Spleen (tissue), 11 donors: ENCODE results near the gene AHRR. TPM values are rescaled to one million over a fixed set of nuclear protein-coding genes. Genes with fewer than 3 reads are reported as not detected.
A peak's percentile ranks its signal among the peaks of the same experiment; 100 is the strongest.
"Not testable (repeated sequence)": the region's sequence is repeated elsewhere in the genome, so short reads cannot be mapped to it uniquely, and the experiment has no call there.

Source experiments
- DNase-seq: peaks from one replicate; pipeline ENCODE4 v3.0.0-alpha.2; 2020
- H3K27ac ChIP-seq, 8 donors: fragments of 200-600 bp; sonication (generic) in 7 of 8; 1 replicate in 4 of 8; 2 replicates in 4 of 8; pipeline versions ENCODE4 v1.5.0 to v1.8.0; 2016 to 2021; ENCODE audit warnings: inconsistent platforms in 4 of 8, mild to moderate bottlenecking in 4 of 8, moderate library complexity in 1 of 8
- H3K27me3 ChIP-seq, 7 donors: fragments of 200-600 bp; sonication (generic) in 6 of 7; replicated peaks in 1 of 7; 1 replicate in 4 of 7; 2 replicates in 3 of 7; pipeline versions ENCODE4 v1.5.0 to v1.8.0; 2016 to 2021; ENCODE audit warnings: inconsistent platforms in 3 of 7, mild to moderate bottlenecking in 1 of 7
- H3K36me3 ChIP-seq, 6 donors: fragments of 200-600 bp; sonication (generic) in 5 of 6; 1 replicate in 4 of 6; 2 replicates in 2 of 6; pipeline versions ENCODE4 v1.5.0 to v1.8.0; 2016 to 2021; ENCODE audit warnings: inconsistent platforms in 2 of 6
- H3K4me1 ChIP-seq, 6 donors: fragments of 200-600 bp; sonication (generic) in 5 of 6; 1 replicate in 3 of 6; 2 replicates in 3 of 6; pipeline versions ENCODE4 v1.5.0 to v1.8.0; 2016 to 2021; ENCODE audit warnings: inconsistent platforms in 3 of 6
- H3K4me3 ChIP-seq, 8 donors: fragments of 200-600 bp; sonication (generic) in 7 of 8; 1 replicate in 4 of 8; 2 replicates in 4 of 8; pipeline versions ENCODE4 v1.5.0 to v1.8.0; 2016 to 2021; ENCODE audit warnings: inconsistent platforms in 4 of 8, mild to moderate bottlenecking in 4 of 8, moderate library complexity in 2 of 8
- H3K9me3 ChIP-seq, 8 donors: fragments of 200-600 bp; sonication (generic) in 7 of 8; 1 replicate in 4 of 8; 2 replicates in 4 of 8; pipeline versions ENCODE4 v1.5.0 to v1.8.0; 2016 to 2021; ENCODE audit warnings: inconsistent platforms in 4 of 8
- CTCF ChIP-seq, 11 experiments: fragments of 200-600 bp in 7 of 11; fragments of 450-650 bp in 4 of 11; sonication (generic) in 4 of 11; IDR thresholded peaks in 8 of 11; conservative IDR thresholded peaks in 3 of 11; 1 replicate in 7 of 11; 2 replicates in 4 of 11; pipeline versions ENCODE4 v1.4.0 to v1.8.0; 2016 to 2021; ENCODE audit warnings: antibody characterized with exemption in 11 of 11, inconsistent platforms in 4 of 11, mild to moderate bottlenecking in 1 of 11
- POLR2A ChIP-seq, 3 donors: fragments of 450-650 bp; IDR thresholded peaks; one replicate each; pipeline ENCODE4 v1.5.1; 2017; ENCODE audit warnings: antibody characterized with exemption in 3 of 3, mild to moderate bottlenecking in 1 of 3
- POLR2AphosphoS5 ChIP-seq, 3 donors: sonication (generic); formaldehyde crosslinking; IDR thresholded peaks; one replicate each; pipeline ENCODE4 v1.5.1; 2017; ENCODE audit warnings: antibody characterized with exemption in 3 of 3
- WGBS, 5 donors: extraction: QIAGEN DNeasy Blood & Tissue Kit in 3 of 5; methylation state at CpG; one replicate each; pipeline versions ENCODE4 v1.1.5 to v1.1.7; 2013 to 2018; 5-methylcytosine and 5-hydroxymethylcytosine counted together
- intact Hi-C: fragments of 100-400 bp; cut with DNase I; formaldehyde crosslinking; loops from one replicate; pipeline ENCODE4 v1.15.0; 2023; ENCODE audit warnings: low total_unique reads
- polyA plus RNA-seq, 3 donors: library from polyadenylated mRNA; stranded (reverse); fragments of 200-250 nt; gene quantifications; one replicate each; pipeline ENCODE4 v1.2.1, GENCODE V29; 2013
- total RNA-seq, 7 donors: library from RNA; depleted of rRNA in 3 of 7; stranded (reverse); fragments of >200 nt in 3 of 7; fragmentation: NEBNext Ultra II Directional in 4 of 7; extraction: Animal tissue kit (Norgen Biotek cat#: 25700) in 4 of 7; gene quantifications; one replicate each; pipeline versions ENCODE4 v1.1.0 to v1.2.1, GENCODE V29; 2016 to 2021
- donor health status: healthy with polysubstance abuse.
- donor health status: DM: no; HTN: no; CAD: no; lungs with moderate emphysema.
- donor health status: DM: no; HTN: no; CAD: no.
- donor health status: Bipolar disorder and iron deficiency.
- donor health status: healthy.
- donor health status: DM: no; HTN: no; CAD: no.
- donor health status: DM: yes; HTN: yes; CAD: no.

AHRR gene
- total and polyA plus RNA-seq, 10 donors = 0.96 to 28.5 (median 13.2) TPM

GRCh38 chr5:367358-368130 is 46.0 kb downstream of the AHRR start:
- H3K27me3 ChIP-seq = peaks cover 0 to 33% (median 0%) of the 10 kb centered on the region in 7 donors
- intact Hi-C loops = no loop called here
- peak overlapping the region in 2 of 8 donors; percentile 4 to 16 for H3K27ac ChIP-seq
- peaks cover 18 to 37% (median 30%) of the 10 kb centered on the region in 6 donors for H3K4me1 ChIP-seq
- TF ChIP-seq POLR2AphosphoS5 (IDR thresholded peaks at IDR 0.05) (no peak), CTCF (IDR thresholded peaks at IDR 0.05 in 8 of 11, conservative IDR thresholded peaks at IDR 0.05 in 3 of 11) (no peak), POLR2A (IDR thresholded peaks at IDR 0.05) (no peak)
- peak; percentile 56 for DNase-seq
- 91 to 94% (median 92%) methylated on average over 22 of the region's 22 CpGs for WGBS, 5 donors
- peaks cover 0 to 32% (median 26%) of the 10 kb centered on the region in 8 donors for H3K9me3 ChIP-seq
- H3K36me3 ChIP-seq = peaks cover 0 to 5% (median 0%) of the 10 kb centered on the region in 6 donors
- no peak overlapping the region for H3K4me3 ChIP-seq

DNA sequence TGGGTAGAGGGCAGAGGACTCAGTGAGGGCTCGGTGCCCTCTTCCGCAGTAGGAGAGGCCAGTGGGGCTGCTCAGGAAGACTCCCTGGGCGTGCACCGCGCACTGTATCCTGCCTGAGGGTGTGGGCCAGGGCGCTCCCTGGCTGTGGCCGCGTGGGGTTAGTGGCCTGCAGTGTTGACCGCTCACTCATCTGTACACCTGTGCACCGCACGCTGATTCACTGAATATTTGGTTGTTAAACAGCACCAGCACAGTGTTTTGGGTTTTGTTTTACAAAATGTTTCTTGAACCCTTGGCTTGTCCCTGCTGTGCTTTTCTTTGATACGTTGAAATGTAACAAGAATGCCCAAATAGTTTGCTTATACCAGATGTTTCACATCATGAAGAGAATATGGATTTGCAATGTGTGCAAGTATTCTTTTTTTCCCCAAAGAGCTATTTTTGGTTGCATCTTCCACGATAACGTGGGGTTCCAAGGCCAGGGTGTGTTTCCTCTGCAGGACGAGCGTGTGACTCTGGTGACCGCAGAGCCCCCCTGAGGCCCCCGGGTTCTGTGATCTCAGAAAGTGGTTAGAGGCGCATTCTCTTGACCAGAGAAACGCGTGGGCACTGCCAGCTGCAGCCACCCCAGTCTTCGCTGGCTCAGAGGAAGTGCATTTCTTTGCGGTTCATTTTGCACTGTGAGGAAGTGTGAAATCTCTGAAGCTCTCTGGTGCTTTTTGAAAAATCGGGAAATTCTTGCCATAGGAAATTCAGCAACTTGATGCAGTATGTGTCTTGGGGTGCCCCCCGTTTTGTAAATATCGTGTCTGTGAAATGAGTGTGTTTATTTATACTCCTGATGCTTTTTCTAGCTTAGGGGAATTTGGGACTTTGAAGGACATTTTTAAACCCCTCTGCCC is 46.9 kb downstream of the AHRR start:
- H3K36me3 ChIP-seq = no peaks in the 10 kb centered on the region
- peaks cover 0 to 42% (median 8%) of the 10 kb centered on the region in 7 donors for H3K27me3 ChIP-seq
- intact Hi-C loops = no loop called here
- DNase-seq = peak; percentile 78
- H3K4me3 ChIP-seq = no peak overlapping the region
- 21 to 37% (median 36%) methylated on average over 19 to 26 of the region's 26 CpGs for WGBS, 5 donors
- H3K9me3 ChIP-seq = peaks cover 0 to 32% (median 26%) of the 10 kb centered on the region in 8 donors
- H3K4me1 ChIP-seq = peaks cover 18 to 46% (median 34%) of the 10 kb centered on the region in 6 donors
- TF ChIP-seq POLR2AphosphoS5 (IDR thresholded peaks at IDR 0.05) = peak in 2 of 3 donors; percentile 45 to 50
- no peak for TF ChIP-seq CTCF (IDR thresholded peaks at IDR 0.05 in 8 of 11, conservative IDR thresholded peaks at IDR 0.05 in 3 of 11)
- TF ChIP-seq POLR2A (IDR thresholded peaks at IDR 0.05) = no peak
- H3K27ac ChIP-seq = peak overlapping the region in 2 of 8 donors; percentile 4 to 16

- peaks cover 0 to 25% (median 21%) of the 10 kb centered on the region in 8 donors for H3K9me3 ChIP-seq
- intact Hi-C loops = no loop called here
- H3K4me3 ChIP-seq = no peak overlapping the region
- H3K27ac ChIP-seq = no peak overlapping the region
- DNase-seq = peak; percentile 71
- no peaks in the 10 kb centered on the region for H3K36me3 ChIP-seq
- H3K27me3 ChIP-seq = peaks cover 0 to 51% (median 17%) of the 10 kb centered on the region in 7 donors
- TF ChIP-seq POLR2AphosphoS5 (IDR thresholded peaks at IDR 0.05) = no peak
- no peak for TF ChIP-seq POLR2A (IDR thresholded peaks at IDR 0.05)
- no peak for TF ChIP-seq CTCF (IDR thresholded peaks at IDR 0.05 in 8 of 11, conservative IDR thresholded peaks at IDR 0.05 in 3 of 11)
- peaks cover 19 to 53% (median 38%) of the 10 kb centered on the region in 6 donors for H3K4me1 ChIP-seq
- 29 to 57% (median 49%) methylated on average over 9 to 15 of the region's 15 CpGs for WGBS, 5 donors
These were observed 47.8 kb downstream of the AHRR start for GRCh38 chr5:369151-369868.

DNA sequence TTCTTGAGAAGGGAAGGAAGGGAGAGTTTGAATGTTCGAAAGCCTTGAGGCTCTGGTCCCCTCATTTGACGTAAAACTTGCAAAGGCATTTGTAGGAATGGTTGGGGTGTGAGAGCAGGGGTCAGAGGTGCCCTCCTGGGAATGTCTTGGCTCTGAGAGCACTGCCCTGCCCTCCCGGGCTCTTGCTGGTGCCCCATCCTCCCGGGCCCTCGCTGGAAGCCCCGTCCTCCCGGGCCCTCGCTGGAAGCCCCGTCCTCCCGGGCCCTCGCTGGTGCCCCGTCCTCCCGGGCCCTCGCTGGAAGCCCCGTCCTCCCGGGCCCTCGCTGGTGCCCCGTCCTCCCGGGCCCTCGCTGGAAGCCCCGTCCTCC is 48.3 kb downstream of the AHRR start:
- WGBS, 5 donors = 88 to 96% (median 92%) methylated on average over 14 to 21 of the region's 21 CpGs
- Histone ChIP-seq H3K4me1 (peaks cover 19 to 56% (median 40%) of the 10 kb centered on the region in 6 donors), H3K9me3 (peaks cover 0 to 20% (median 16%) of the 10 kb centered on the region in 8 donors), H3K27me3 (peaks cover 0 to 56% (median 17%) of the 10 kb centered on the region in 7 donors)
- H3K36me3 ChIP-seq, intact Hi-C loops, H3K4me3 ChIP-seq, H3K27ac ChIP-seq: not testable (repeated sequence)
- DNase-seq = peak; percentile 31
